ENCODE data around the gene QPCTL.

DNA sequence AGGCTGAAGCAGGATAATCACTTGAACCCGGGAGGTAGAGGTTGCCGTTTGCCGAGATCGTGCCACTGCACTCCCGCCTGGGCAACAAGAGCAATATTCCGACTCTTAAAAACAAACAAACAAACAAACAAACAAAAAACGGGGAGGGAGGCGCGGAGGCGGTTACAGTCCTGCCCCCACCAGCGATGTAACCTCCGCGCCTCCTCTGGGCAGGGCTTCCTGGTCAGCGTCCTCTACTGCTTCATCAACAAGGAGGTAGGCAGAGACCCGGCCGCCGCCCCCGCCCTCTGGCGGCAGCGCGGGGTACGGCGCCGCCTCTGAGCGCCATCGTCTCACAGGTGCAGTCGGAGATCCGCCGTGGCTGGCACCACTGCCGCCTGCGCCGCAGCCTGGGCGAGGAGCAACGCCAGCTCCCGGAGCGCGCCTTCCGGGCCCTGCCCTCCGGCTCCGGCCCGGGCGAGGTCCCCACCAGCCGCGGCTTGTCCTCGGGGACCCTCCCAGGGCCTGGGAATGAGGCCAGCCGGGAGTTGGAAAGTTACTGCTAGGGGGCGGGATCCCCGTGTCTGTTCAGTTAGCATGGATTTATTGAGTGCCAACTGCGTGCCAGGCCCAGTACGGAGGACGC lies 11.0 kb upstream of the QPCTL start:
- TF ChIP-seq, protein P1, sequence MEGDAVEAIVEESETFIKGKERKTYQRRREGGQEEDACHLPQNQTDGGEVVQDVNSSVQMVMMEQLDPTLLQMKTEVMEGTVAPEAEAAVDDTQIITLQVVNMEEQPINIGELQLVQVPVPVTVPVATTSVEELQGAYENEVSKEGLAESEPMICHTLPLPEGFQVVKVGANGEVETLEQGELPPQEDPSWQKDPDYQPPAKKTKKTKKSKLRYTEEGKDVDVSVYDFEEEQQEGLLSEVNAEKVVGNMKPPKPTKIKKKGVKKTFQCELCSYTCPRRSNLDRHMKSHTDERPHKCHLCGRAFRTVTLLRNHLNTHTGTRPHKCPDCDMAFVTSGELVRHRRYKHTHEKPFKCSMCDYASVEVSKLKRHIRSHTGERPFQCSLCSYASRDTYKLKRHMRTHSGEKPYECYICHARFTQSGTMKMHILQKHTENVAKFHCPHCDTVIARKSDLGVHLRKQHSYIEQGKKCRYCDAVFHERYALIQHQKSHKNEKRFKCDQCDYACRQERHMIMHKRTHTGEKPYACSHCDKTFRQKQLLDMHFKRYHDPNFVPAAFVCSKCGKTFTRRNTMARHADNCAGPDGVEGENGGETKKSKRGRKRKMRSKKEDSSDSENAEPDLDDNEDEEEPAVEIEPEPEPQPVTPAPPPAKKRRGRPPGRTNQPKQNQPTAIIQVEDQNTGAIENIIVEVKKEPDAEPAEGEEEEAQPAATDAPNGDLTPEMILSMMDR (IDR thresholded peaks at IDR 0.05; ENCODE audit: insufficient read depth, low read length) = peak; percentile 91
- TF ChIP-seq POLR2AphosphoS5 (IDR thresholded peaks at IDR 0.05; ENCODE audit: low read depth) = no peak
